Sigmoid colon (tissue), 7 donors: ENCODE measurements around the gene EPSTI1. TPM values are rescaled to one million over a fixed set of nuclear protein-coding genes. Genes with fewer than 3 reads are reported as not detected.

Experiments used
- DNase-seq: peaks from one replicate; pipeline ENCODE4 v3.0.0-alpha.2; 2019
- H3K27ac ChIP-seq, 4 donors: fragments of 200-600 bp; sonication (generic); one replicate each; pipeline ENCODE4 v1.5.1; 2016 to 2019; ENCODE audit warnings: mild to moderate bottlenecking in 1 of 4
- H3K27me3 ChIP-seq, 3 donors: fragments of 200-600 bp; sonication (generic); one replicate each; pipeline ENCODE4 v1.5.1; 2019; ENCODE audit warnings: mild to moderate bottlenecking in 1 of 3
- H3K36me3 ChIP-seq, 4 donors: fragments of 200-600 bp; sonication (generic); one replicate each; pipeline ENCODE4 v1.5.1; 2016 to 2019
- H3K4me1 ChIP-seq, 4 donors: fragments of 200-600 bp; sonication (generic); one replicate each; pipeline ENCODE4 v1.5.1; 2017 to 2019
- H3K4me3 ChIP-seq, 4 donors: fragments of 200-600 bp; sonication (generic); one replicate each; pipeline ENCODE4 v1.5.1; 2017 to 2019; ENCODE audit warnings: mild to moderate bottlenecking in 2 of 4, moderate library complexity in 1 of 4
- H3K9me3 ChIP-seq, 4 donors: fragments of 200-600 bp in 3 of 4; sonication (generic) in 3 of 4; one replicate each; pipeline versions ENCODE4 v1.5.1 to v1.6.1; 2013 to 2019
- EP300 ChIP-seq, 4 donors: sonication (generic); formaldehyde crosslinking; IDR thresholded peaks; one replicate each; pipeline ENCODE4 v1.6.1; 2017; ENCODE audit warnings: antibody characterized with exemption in 4 of 4
- POLR2A ChIP-seq, 2 donors: fragments of 450-650 bp; IDR thresholded peaks; one replicate each; pipeline ENCODE4 v1.6.1; 2016; ENCODE audit warnings: antibody characterized with exemption in 2 of 2, mild to moderate bottlenecking in 2 of 2, moderate library complexity in 2 of 2
- POLR2AphosphoS5 ChIP-seq, 4 donors: sonication (generic); formaldehyde crosslinking; IDR thresholded peaks; one replicate each; pipeline ENCODE4 v1.6.1; 2017; ENCODE audit warnings: antibody characterized with exemption in 4 of 4
- WGBS, 2 donors: extraction: QIAGEN DNeasy Blood & Tissue Kit; methylation state at CpG; one replicate each; pipeline ENCODE4 v1.1.7; 2013; 5-methylcytosine and 5-hydroxymethylcytosine counted together
- intact Hi-C: fragments of 100-400 bp; cut with DNase I; formaldehyde crosslinking; loops from one replicate; pipeline ENCODE4 v1.15.1; 2023
- polyA plus RNA-seq, 3 donors: library from polyadenylated mRNA; stranded (reverse); fragments of 200-250 nt; gene quantifications; one replicate each; pipeline ENCODE4 v1.2.3, GENCODE V29; 2013
- total RNA-seq, 4 donors: library from RNA; depleted of rRNA; stranded (reverse); fragments of >200 nt; gene quantifications; one replicate each; pipeline ENCODE4 v1.1.0, GENCODE V29; 2016
- TF ChIP-seq, protein P1 (sequence below), 4 experiments: fragments of 450-650 bp in 3 of 4; fragments of 200-600 bp in 1 of 4; IDR thresholded peaks; one replicate each; pipeline ENCODE4 v1.5.1; 2016 to 2019; ENCODE audit warnings: antibody characterized with exemption in 4 of 4, mild to moderate bottlenecking in 3 of 4, moderate library complexity in 2 of 4
- donor health status: healthy with polysubstance abuse.
- donor health status: Bipolar disorder and iron deficiency.
- donor health status: healthy.

Gene EPSTI1
- total and polyA plus RNA-seq, 7 donors = 3.0 to 27.8 (median 6.6) TPM

DNA sequence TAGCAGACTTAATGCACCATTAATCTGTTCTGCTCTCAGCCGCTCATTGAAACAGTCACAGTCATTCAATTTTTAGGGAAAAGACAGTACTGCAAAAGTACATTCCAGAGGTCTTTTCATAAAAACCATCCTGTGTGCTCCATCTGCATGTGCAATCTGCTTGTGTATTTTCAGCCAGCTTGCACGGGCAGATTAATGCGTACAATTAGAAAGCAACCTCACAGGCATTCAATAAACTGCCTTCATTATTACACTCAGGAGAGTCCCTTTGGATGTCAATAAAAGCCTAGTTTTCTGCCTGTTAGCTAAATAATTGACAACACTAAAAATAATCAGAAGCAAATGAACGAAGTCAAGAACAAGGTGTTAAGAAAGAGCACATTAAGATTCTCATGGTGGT, 41.9 kb downstream of the EPSTI1 start:
- H3K4me1 ChIP-seq = no peaks in the 10 kb centered on the region
- 95 to 97% methylated on average over 4 of the region's 4 CpGs for WGBS, 2 donors

DNA sequence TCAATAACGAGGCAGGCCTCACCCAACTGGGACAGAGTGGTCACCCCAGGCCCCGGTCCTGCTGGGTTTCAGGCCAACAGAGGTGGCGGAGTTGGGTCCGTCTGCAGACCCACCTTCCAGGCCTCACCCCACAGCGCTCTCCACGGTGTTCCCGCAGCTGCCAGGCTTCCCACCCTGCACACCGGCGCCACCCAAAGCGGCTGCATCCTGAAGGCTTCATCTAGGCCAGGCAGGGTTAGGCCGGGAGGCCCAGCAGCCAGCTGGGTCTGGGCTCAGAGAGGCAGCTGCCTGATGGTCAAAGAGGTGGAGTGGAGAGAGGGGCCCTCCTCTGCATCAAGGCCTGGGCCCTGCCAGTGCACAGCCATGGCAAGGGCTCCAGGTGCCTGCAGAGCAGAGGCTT, 44.1 kb downstream of the EPSTI1 start:
- no peak for DNase-seq
- Histone ChIP-seq H3K36me3 (peaks cover 0 to 15% (median 0%) of the 10 kb centered on the region in 4 donors), H3K27ac (no peak overlapping the region), H3K4me1 (no peaks in the 10 kb centered on the region), H3K4me3 (no peak overlapping the region), H3K27me3 (no peaks in the 10 kb centered on the region), H3K9me3 (no peaks in the 10 kb centered on the region)
- TF ChIP-seq POLR2AphosphoS5 (IDR thresholded peaks at IDR 0.05) = no peak
- TF ChIP-seq EP300 (IDR thresholded peaks at IDR 0.05) = no peak
- TF ChIP-seq POLR2A (IDR thresholded peaks at IDR 0.05) = no peak
- TF ChIP-seq, protein P1, sequence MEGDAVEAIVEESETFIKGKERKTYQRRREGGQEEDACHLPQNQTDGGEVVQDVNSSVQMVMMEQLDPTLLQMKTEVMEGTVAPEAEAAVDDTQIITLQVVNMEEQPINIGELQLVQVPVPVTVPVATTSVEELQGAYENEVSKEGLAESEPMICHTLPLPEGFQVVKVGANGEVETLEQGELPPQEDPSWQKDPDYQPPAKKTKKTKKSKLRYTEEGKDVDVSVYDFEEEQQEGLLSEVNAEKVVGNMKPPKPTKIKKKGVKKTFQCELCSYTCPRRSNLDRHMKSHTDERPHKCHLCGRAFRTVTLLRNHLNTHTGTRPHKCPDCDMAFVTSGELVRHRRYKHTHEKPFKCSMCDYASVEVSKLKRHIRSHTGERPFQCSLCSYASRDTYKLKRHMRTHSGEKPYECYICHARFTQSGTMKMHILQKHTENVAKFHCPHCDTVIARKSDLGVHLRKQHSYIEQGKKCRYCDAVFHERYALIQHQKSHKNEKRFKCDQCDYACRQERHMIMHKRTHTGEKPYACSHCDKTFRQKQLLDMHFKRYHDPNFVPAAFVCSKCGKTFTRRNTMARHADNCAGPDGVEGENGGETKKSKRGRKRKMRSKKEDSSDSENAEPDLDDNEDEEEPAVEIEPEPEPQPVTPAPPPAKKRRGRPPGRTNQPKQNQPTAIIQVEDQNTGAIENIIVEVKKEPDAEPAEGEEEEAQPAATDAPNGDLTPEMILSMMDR (IDR thresholded peaks at IDR 0.05) = no peak
- intact Hi-C loops = no loop called here
- 97% methylated on average over 11 of the region's 11 CpGs for WGBS, 2 donors

More for the DNA sequence above, 41.9 kb downstream of the EPSTI1 start:
- no peak for DNase-seq
- Histone ChIP-seq H3K4me3 (no peak overlapping the region), H3K27ac (no peak overlapping the region), H3K36me3 (peaks cover 0 to 26% (median 0%) of the 10 kb centered on the region in 4 donors), H3K9me3 (no peaks in the 10 kb centered on the region), H3K27me3 (no peaks in the 10 kb centered on the region)
- intact Hi-C loops = no loop called here
- TF ChIP-seq, protein P1 (IDR thresholded peaks at IDR 0.05) = no peak
- TF ChIP-seq POLR2A (IDR thresholded peaks at IDR 0.05) = no peak
- TF ChIP-seq POLR2AphosphoS5 (IDR thresholded peaks at IDR 0.05) = no peak
- no peak for TF ChIP-seq EP300 (IDR thresholded peaks at IDR 0.05)

DNA sequence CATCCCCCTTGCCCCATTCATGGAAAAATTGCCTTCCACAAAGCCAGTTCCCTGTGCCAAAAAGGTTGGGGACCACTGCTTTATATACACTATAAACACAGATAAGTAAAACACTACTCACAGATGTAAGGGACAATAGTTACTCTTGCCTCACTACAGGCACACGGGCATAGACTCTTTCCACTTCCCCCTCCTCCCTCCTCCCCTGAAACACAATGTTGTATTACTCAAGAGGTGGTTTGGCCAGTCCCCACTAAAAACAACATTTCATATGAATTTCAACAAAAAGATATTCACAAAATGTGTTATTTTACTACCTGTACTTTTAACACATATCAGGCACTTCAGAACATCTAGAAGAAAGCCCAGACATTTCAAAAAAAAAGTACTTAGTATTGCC, 45.1 kb downstream of the EPSTI1 start:
- intact Hi-C loops = no loop called here
- no peaks in the 10 kb centered on the region for H3K9me3 ChIP-seq
- H3K4me3 ChIP-seq = no peak overlapping the region
- H3K27ac ChIP-seq = no peak overlapping the region
- WGBS, 2 donors = 42 to 81% methylated on average over 1 of the region's 1 CpG
- no peak for DNase-seq
- peaks cover 0 to 5% (median 0%) of the 10 kb centered on the region in 4 donors for H3K36me3 ChIP-seq
- TF ChIP-seq, protein P1 (IDR thresholded peaks at IDR 0.05) = no peak
- no peak for TF ChIP-seq POLR2A (IDR thresholded peaks at IDR 0.05)
- no peak for TF ChIP-seq POLR2AphosphoS5 (IDR thresholded peaks at IDR 0.05)
- TF ChIP-seq EP300 (IDR thresholded peaks at IDR 0.05) = no peak
- no peaks in the 10 kb centered on the region for H3K4me1 ChIP-seq
- no peaks in the 10 kb centered on the region for H3K27me3 ChIP-seq

DNA sequence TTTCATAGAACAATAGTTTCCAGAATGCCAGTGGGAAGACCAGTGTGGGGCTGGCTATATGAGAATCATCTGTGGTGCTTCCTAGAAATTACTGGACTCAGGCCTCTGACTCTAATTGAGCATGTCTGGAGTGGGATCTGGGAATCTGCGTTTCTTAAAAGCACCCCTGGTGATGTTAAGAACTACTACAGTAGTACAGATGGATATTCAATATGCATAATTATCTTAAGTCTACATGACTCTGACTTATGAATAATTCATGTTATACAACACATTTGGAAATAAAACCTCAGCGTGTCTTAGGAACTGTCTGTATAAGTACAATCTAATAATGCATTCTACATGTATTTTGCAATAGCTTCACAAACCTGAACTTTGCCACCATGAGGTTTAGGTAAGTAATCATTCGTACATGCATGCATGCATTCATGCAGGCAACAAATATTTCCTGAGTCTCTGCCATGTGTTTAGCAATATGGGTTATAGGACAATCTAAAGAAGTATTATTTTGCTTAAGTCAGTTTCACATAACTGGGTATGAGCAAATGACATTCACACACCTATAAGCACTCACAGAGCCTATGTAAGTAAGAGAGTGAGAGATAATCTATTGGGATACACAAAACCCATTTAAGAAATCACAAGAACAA, 62.0 kb downstream of the EPSTI1 start:
- H3K27ac ChIP-seq = no peak overlapping the region
- peaks cover 0 to 7% (median 0%) of the 10 kb centered on the region in 4 donors for H3K36me3 ChIP-seq
- WGBS, 2 donors = 91 to 92% methylated on average over 3 of the region's 3 CpGs
- H3K27me3 ChIP-seq = no peaks in the 10 kb centered on the region
- no peak for DNase-seq
- intact Hi-C loops = no loop called here
- no peaks in the 10 kb centered on the region for H3K9me3 ChIP-seq
- H3K4me1 ChIP-seq = no peaks in the 10 kb centered on the region
- TF ChIP-seq, protein P1 (IDR thresholded peaks at IDR 0.05) = no peak
- TF ChIP-seq POLR2A (IDR thresholded peaks at IDR 0.05) = no peak
- no peak overlapping the region for H3K4me3 ChIP-seq

DNA sequence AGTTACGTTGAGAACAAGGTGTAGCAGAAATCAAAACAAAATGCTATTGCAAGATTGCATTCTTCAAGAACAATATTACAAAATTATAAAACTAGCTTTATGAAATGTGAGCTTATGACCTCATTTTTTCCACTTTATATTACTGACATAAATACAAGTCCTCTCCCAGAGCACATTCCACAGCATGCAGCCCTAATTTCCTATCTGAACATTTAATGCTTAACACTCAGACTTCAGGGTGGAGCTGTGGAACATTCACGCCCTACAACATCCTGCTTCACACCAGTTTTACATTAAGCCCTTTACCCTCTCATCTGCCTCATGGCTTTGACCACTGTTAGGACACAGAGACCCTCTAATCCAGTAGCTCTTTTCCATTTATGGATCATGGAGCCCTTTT, 65.5 kb downstream of the EPSTI1 start:
- no peaks in the 10 kb centered on the region for H3K4me1 ChIP-seq

More for the DNA sequence above, 65.5 kb downstream of the EPSTI1 start:
- H3K27me3 ChIP-seq = no peaks in the 10 kb centered on the region
- 28 to 73% methylated on average over 2 of the region's 2 CpGs for WGBS, 2 donors
- no peak overlapping the region for H3K27ac ChIP-seq
- TF ChIP-seq POLR2A (IDR thresholded peaks at IDR 0.05) (no peak), POLR2AphosphoS5 (IDR thresholded peaks at IDR 0.05) (no peak), EP300 (IDR thresholded peaks at IDR 0.05) (no peak)
- TF ChIP-seq, protein P1 (IDR thresholded peaks at IDR 0.05) = no peak
- H3K4me3 ChIP-seq = no peak overlapping the region
- DNase-seq = no peak
- H3K9me3 ChIP-seq = no peaks in the 10 kb centered on the region
- intact Hi-C loops = no loop called here
- peaks cover 0 to 7% (median 0%) of the 10 kb centered on the region in 4 donors for H3K36me3 ChIP-seq
